HFFc6 (cell line): Measurements from ENCODE around the gene TAGAP. TPM values are rescaled to one million over a fixed set of nuclear protein-coding genes. Genes with fewer than 3 reads are reported as not detected.

Experiments used
- DNase-seq: peaks from one replicate; pipeline ENCODE4 v3.0.0-alpha.2; 2018
- H3K27ac Mint-ChIP-seq: 2 replicates; pipeline ENCODE4 v1.8.0; 2020; ENCODE audit warnings: mild to moderate bottlenecking, mixed read lengths
- H3K27me3 Mint-ChIP-seq: 2 replicates; pipeline ENCODE4 v1.8.0; 2021; ENCODE audit warnings: mild to moderate bottlenecking, moderate library complexity, mixed read lengths; ENCODE audit not compliant: insufficient read depth
- H3K36me3 Mint-ChIP-seq: 2 replicates; pipeline ENCODE4 v1.8.0; 2021; ENCODE audit warnings: low read depth, mixed read lengths
- H3K4me1 Mint-ChIP-seq: 2 replicates; pipeline ENCODE4 v1.8.0; 2020; ENCODE audit warnings: low read depth, mixed read lengths
- H3K4me3 Mint-ChIP-seq: 2 replicates; pipeline ENCODE4 v1.8.0; 2020; ENCODE audit warnings: mild to moderate bottlenecking, moderate library complexity, mixed read lengths
- H3K9me3 Mint-ChIP-seq: 2 replicates; pipeline ENCODE4 v1.8.0; 2020; ENCODE audit warnings: mild to moderate bottlenecking, mixed read lengths
- total RNA-seq, 6 experiments: library from RNA; stranded (reverse); fragmentation: NEBNext Ultra II Directional; extraction: Animal tissue kit (Norgen Biotek cat#: 25700); gene quantifications; 2 replicates in 1 of 6; 3 replicates in 5 of 6; pipeline ENCODE4 v1.2.3, GENCODE V29; 2021
- TF ChIP-seq, protein P1 (sequence below): fragments of 200-600 bp; sonication (generic); IDR thresholded peaks from 2 replicates; pipeline ENCODE4 v1.5.0; 2021; ENCODE audit warnings: antibody characterized with exemption, mild to moderate bottlenecking

Gene TAGAP
- total RNA-seq, 6 experiments from 2014 or later = not detected

- H3K27ac Mint-ChIP-seq = no peak overlapping the region
- TF ChIP-seq, protein P1, sequence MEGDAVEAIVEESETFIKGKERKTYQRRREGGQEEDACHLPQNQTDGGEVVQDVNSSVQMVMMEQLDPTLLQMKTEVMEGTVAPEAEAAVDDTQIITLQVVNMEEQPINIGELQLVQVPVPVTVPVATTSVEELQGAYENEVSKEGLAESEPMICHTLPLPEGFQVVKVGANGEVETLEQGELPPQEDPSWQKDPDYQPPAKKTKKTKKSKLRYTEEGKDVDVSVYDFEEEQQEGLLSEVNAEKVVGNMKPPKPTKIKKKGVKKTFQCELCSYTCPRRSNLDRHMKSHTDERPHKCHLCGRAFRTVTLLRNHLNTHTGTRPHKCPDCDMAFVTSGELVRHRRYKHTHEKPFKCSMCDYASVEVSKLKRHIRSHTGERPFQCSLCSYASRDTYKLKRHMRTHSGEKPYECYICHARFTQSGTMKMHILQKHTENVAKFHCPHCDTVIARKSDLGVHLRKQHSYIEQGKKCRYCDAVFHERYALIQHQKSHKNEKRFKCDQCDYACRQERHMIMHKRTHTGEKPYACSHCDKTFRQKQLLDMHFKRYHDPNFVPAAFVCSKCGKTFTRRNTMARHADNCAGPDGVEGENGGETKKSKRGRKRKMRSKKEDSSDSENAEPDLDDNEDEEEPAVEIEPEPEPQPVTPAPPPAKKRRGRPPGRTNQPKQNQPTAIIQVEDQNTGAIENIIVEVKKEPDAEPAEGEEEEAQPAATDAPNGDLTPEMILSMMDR = no peak
- H3K4me1 Mint-ChIP-seq = no peaks in the 10 kb centered on the region
- no peak for DNase-seq
- H3K4me3 Mint-ChIP-seq = no peak overlapping the region
- H3K36me3 Mint-ChIP-seq = no peaks in the 10 kb centered on the region
- peaks cover 28% of the 10 kb centered on the region for H3K27me3 Mint-ChIP-seq
- H3K9me3 Mint-ChIP-seq = no peaks in the 10 kb centered on the region
Observed at GRCh38 chr6:159052720-159053119, 7.9 kb upstream of the TAGAP start.

GRCh38 chr6:159047891-159048685 is 3.3 kb upstream of the TAGAP start:
- Mint-ChIP-seq H3K4me1 (no peaks in the 10 kb centered on the region), H3K4me3 (no peak overlapping the region), H3K27ac (no peak overlapping the region), H3K9me3 (no peaks in the 10 kb centered on the region), H3K27me3 (peaks cover 46% of the 10 kb centered on the region), H3K36me3 (no peaks in the 10 kb centered on the region)
- DNase-seq = no peak
- TF ChIP-seq, protein P1 = no peak

DNA sequence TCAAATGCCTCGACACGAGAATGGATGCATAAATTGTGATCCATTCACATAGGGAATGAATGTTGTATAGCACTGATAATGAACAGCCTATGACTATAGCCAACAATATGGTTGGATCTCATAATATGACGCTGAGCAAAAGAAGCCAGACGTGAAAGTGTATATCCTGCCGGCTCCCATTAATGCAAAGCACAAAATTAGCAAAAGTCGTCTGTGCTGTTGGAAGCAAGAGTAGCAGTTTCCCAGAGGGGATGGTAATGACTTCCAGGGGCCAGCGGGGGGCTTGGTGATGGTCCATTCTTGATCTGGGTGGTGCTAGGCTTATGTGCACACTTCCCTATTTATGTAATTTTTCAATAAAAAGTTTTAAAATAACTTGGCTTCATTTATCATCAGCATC is 1.0 kb upstream of the TAGAP start:
- peaks cover 53% of the 10 kb centered on the region for H3K27me3 Mint-ChIP-seq
- TF ChIP-seq, protein P1 = no peak
- no peaks in the 10 kb centered on the region for H3K9me3 Mint-ChIP-seq
- no peak overlapping the region for H3K27ac Mint-ChIP-seq
- peaks cover 6% of the 10 kb centered on the region; the same call in 1 of the 2 replicates for H3K4me1 Mint-ChIP-seq
- H3K36me3 Mint-ChIP-seq = no peaks in the 10 kb centered on the region
- no peak for DNase-seq
- H3K4me3 Mint-ChIP-seq = no peak overlapping the region

GRCh38 chr6:159043947-159044346 is 844 bp downstream of the TAGAP start:
- peaks cover 56% of the 10 kb centered on the region for H3K27me3 Mint-ChIP-seq
- no peak overlapping the region for H3K4me3 Mint-ChIP-seq
- no peak for DNase-seq
- H3K27ac Mint-ChIP-seq = no peak overlapping the region
- TF ChIP-seq, protein P1 = no peak
- no peaks in the 10 kb centered on the region for H3K36me3 Mint-ChIP-seq
- H3K9me3 Mint-ChIP-seq = no peaks in the 10 kb centered on the region
- H3K4me1 Mint-ChIP-seq = peaks cover 13% of the 10 kb centered on the region

DNA sequence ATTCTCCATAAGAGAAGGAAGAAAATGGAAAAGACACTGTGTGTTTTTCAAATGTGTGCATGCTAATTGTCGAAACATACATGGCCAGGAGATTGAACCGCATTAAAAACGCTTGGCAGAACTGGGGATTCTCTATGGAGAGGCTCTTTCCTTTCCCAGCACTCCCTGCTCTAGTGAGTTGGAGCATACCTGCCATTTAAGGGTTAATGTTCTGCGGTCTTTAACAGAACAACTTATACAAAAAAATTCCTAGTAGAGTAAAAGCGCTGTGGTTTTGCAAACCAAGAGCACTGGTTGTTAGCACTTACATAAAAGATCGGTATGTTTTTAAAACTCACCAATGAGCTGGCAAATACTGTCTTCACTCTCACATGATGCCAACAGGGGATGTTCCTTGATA is 1.5 kb downstream of the TAGAP start:
- Mint-ChIP-seq H3K36me3 (no peaks in the 10 kb centered on the region), H3K27ac (no peak overlapping the region), H3K4me3 (no peak overlapping the region), H3K9me3 (no peaks in the 10 kb centered on the region), H3K4me1 (peaks cover 18% of the 10 kb centered on the region), H3K27me3 (peaks cover 58% of the 10 kb centered on the region)
- TF ChIP-seq, protein P1 = no peak
- no peak for DNase-seq
